GM12872 (cell line): Measurements from ENCODE around the gene FBXL2.

ENCODE experiments used
- TF ChIP-seq, protein P1 (sequence below): IDR thresholded peaks from 3 replicates; pipeline ENCODE4 v1.5.1; 2011; ENCODE audit warnings: low read depth, mild to moderate bottlenecking, low read length, moderate library complexity; ENCODE audit not compliant: insufficient read depth

FBXL2 gene

DNA sequence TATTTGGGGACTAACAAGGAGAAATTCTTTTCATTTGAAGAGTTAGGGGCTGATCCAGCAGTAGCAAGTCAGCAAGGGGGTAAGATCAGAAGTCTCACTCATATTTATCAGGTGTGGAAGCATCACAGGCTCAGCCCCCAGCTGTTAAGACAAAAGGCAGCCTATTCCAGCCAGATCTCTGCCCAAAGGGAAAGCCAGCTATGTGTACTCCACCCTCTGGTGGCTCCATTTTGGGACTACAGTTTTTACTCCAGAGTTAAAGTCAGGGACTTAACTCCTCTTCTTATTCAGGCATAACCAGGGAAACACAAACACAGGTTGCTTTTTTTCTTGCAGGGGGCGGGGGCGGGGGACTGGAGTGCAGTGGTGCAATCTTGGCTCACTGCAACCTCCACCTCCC, 143.7 kb downstream of the FBXL2 start:
- TF ChIP-seq, protein P1, sequence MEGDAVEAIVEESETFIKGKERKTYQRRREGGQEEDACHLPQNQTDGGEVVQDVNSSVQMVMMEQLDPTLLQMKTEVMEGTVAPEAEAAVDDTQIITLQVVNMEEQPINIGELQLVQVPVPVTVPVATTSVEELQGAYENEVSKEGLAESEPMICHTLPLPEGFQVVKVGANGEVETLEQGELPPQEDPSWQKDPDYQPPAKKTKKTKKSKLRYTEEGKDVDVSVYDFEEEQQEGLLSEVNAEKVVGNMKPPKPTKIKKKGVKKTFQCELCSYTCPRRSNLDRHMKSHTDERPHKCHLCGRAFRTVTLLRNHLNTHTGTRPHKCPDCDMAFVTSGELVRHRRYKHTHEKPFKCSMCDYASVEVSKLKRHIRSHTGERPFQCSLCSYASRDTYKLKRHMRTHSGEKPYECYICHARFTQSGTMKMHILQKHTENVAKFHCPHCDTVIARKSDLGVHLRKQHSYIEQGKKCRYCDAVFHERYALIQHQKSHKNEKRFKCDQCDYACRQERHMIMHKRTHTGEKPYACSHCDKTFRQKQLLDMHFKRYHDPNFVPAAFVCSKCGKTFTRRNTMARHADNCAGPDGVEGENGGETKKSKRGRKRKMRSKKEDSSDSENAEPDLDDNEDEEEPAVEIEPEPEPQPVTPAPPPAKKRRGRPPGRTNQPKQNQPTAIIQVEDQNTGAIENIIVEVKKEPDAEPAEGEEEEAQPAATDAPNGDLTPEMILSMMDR, result no peak

DNA sequence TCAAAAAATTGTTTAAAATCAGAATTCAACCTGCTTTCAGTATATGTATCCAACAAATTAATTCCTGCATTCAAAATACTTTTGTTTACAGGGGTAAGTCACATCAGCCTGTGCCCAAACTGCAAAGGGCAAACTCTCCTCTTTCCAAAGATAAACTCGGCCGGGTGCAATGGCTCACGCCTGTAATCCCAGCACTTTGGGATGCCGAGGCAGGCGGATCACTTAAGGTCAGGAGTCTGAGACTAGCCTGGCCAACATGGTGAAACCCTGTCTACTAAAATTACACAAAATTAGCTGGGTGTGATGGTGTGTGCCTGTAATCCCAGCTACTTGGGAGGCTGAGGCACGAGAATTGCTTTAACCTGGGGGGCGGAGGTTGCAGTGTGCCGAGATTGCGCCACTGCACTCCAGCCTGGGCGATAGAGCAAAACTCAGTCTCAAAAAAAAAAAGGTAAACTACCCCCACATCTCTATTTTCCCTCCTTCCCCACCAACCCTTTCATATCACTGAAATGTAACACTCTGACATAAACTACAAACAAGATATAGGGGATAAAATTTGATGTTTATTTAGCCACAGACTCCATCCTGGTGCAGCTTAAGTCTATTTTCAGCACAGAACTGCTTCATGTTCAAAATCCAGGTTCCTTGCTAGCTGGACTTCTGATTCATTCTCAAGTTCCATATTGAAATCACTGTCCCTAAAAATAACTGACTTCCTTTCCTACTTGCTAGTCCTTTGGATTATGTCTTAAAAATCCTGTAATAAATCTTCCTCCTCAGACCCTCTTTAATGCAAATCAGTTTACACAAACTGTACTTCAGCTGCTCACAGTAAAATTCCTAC, 147.6 kb downstream of the FBXL2 start:
- TF ChIP-seq, protein P1, result no peak

DNA sequence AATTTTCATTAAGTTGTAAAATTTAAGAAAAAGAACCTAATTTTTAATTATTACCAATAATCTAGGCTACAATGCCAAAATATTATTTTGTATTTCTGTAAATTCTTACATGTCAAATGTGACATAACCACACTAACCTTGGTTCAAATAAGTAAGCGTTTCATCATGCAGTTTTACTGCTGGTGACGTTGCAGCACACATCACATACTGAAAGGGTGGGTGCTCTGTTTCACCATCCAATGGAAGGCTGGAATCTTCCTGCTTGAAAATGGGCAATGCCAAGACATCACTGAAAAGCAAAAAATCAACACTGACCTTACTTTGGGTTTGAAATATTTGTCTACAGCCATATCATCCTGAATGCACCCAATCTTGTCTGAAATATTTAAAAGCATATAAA, 148.2 kb downstream of the FBXL2 start:
- TF ChIP-seq, protein P1, result no peak

DNA sequence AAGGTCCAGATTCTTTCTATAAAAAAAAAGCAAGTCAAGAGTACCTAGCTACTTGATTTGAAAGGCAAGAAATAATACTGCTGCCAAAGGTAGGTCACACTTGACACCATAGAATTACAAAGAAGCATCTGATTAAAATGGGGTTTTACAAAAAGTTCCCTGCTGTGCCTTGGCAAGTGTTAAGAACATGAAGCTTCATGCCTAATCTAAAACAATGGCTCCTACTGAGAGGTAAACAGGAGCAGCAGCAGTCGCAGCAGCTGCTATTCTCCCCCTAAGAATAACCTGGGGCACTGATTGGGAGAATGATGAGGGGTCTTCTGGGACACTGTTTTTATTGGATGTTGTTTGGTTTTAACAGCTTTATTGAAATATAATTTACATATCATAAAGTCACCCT, 148.8 kb downstream of the FBXL2 start:
- TF ChIP-seq, protein P1, result no peak

DNA sequence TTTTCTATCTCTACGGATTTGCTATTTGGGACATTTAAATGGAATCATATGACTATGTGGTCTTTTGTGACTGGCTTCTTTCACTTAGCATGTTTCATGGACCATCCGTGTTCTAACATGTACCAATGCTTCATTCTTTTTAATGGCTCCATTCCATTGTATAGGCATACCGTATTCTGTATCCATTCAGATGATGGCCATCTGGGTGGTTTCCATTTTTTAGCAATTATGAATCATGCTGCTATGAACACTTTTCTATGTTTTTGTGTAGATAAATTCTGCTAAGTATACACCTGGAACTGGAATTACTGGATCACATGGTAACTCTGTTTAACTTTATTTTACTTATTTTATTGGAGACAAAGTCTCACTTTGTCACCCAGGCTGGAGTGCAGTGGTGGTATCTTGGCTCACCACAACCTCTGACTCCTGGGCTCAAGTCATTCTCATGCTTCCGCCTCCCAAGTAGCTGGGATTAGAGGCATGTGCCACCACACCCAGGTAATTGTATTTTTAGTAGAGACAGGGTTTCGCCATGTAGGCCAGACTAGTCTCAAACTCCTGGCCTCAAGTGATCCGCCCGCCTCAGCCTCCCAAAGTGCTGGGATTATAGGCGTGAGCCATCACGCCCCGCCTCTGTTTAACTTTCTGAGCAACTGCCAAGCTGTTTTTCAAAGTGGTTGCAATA, 149.5 kb downstream of the FBXL2 start:
- TF ChIP-seq, protein P1, result no peak

DNA sequence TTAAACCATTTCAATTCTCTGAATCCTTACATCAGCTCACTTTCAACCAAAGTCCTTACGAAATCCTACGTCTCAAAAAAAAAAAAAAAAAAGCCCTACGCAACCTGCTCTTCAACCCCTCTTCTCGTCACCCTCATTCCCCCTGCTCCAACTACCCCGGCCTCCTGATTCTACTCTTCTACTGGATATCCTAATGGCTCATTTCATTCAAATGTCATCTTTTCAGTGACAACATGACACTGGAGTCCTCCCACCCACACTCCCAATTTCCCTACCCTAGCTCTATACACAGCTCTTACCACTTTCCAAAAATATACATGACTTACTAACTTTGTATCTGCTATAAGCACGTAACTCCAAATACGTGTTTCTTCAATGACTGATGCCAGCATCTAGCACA, 151.5 kb downstream of the FBXL2 start:
- TF ChIP-seq, protein P1, result no peak

DNA sequence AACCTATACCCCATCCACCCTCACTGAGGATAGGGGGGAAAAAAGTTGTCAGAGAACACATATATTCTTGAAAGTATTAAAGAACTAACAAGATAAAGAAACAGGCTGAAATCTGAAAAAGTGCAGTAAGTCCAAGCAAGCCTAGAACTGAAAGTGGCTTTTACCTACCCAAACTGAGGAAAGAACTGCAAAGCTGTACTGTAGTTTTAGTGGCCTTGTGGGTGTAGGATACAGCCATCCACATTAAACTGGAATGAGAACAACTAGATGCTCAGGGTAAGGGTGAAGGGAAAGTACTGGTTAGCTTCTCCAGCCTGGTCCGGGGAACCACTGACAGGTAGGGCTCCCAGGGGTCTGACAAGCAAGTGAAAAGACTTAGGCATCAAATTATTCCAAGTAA, 152.8 kb downstream of the FBXL2 start:
- TF ChIP-seq, protein P1, result no peak
